Right cardiac atrium (tissue), 5 donors: ENCODE measurements around the gene FBXO31. TPM values are rescaled to one million over a fixed set of nuclear protein-coding genes. Genes with fewer than 3 reads are reported as not detected.

Experiments used
- ATAC-seq, 2 donors: fragments of 200-7000 bp; cut with Tn5 transposase; one replicate each; pipeline versions ENCODE4 v1.8.0 to v1.9.1; 2020; ENCODE audit warnings: moderate library complexity in 2 of 2, mild to moderate bottlenecking in 1 of 2
- DNase-seq, 3 donors: peaks; one replicate each; pipeline ENCODE4 v3.0.0-alpha.2; 2020
- H3K27ac ChIP-seq: one replicate; pipeline ENCODE4 v1.5.1; 2013; ENCODE audit warnings: mild to moderate bottlenecking, low read length, control low read depth, moderate library complexity
- H3K27me3 ChIP-seq: one replicate; pipeline ENCODE4 v1.6.1; 2013; ENCODE audit not compliant: control insufficient read depth, insufficient read depth
- H3K4me1 ChIP-seq: one replicate; pipeline ENCODE4 v1.6.1; 2013; ENCODE audit warnings: low read length; ENCODE audit not compliant: control insufficient read depth, insufficient read depth
- H3K4me3 ChIP-seq: one replicate; pipeline ENCODE4 v1.5.1; 2013; ENCODE audit warnings: low read length, control low read depth
- H3K9me3 ChIP-seq: one replicate; pipeline ENCODE4 v1.6.1; 2013; ENCODE audit warnings: low read length; ENCODE audit not compliant: control insufficient read depth
- whole genome bisulfite sequencing: extraction: QIAGEN DNeasy Blood & Tissue Kit; methylation state at CpG from one replicate; pipeline ENCODE4 v1.1.7; 2013; 5-methylcytosine and 5-hydroxymethylcytosine counted together
- intact Hi-C, 4 donors: fragments of 100-400 bp; cut with DNase I; formaldehyde crosslinking; loops; one replicate each; pipeline versions ENCODE4 v1.11.0 to v1.14.0; 2022 to 2023
- polyA plus RNA-seq: library from polyadenylated mRNA; stranded (reverse); fragments of 200-250 nt; gene quantifications from one replicate; pipeline ENCODE4 v1.2.3, GENCODE V29; 2013
- total RNA-seq, 4 donors: library from RNA; stranded (reverse); fragmentation: NEBNext Ultra II Directional; extraction: Animal tissue kit (Norgen Biotek cat#: 25700); gene quantifications; one replicate each; pipeline ENCODE4 v1.2.1, GENCODE V29; 2021
- donor health status: healthy with polysubstance abuse.
- donor health status: DM: no; HTN: yes; CAD: no.
- donor health status: DM: no; HTN: no; CAD: no.
- donor health status: DM: no; HTN: yes; CAD: no; lungs with severe emphysema.
- donor health status: DM: yes; HTN: yes; CAD: no.

The FBXO31 gene
- total and polyA plus RNA-seq, 5 donors, result 24.3 to 66.1 (median 49.5) TPM

DNA sequence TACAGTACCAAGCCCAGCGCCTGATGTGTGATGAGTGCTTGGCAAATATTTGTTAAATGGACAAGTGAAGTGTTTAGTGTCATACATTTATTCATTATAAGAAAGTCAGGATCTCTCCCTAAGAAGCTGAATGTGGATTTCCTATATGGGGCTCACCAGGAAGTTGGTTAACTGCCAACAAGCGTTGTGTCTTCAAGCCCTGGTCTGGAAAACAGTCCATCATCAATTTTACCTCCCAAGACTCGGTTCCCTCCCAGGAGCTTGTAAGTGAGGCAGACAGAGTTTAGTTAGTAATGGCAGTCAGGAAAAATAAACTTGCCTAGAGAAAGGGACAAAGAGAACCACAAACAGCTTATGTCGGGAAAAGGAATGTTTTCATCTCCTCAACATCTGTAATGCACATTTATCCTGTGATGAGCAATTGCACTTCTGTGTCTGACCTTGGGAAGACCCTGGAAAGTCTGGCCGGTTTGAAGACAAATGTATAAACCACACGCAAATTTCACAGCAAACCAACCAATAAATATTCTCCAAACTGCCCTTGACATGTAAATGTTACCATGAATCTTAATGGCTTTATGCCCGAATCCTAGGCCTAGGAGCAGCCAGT lies 94.7 kb downstream of the FBXO31 start:
- no peaks in the 10 kb centered on the region for H3K27me3 ChIP-seq
- DNase-seq, result no peak
- H3K9me3 ChIP-seq, result no peaks in the 10 kb centered on the region
- WGBS, result 73% methylated on average over 7 of the region's 7 CpGs
- no peak overlapping the region for H3K27ac ChIP-seq
- no peak for ATAC-seq
- H3K4me3 ChIP-seq, result no peak overlapping the region
- intact Hi-C loops, result no loop called here
- H3K4me1 ChIP-seq, result no peaks in the 10 kb centered on the region

- H3K27ac ChIP-seq, result no peak overlapping the region
- intact Hi-C loops, result no loop called here
- ATAC-seq (no peak), DNase-seq (no peak)
- H3K27me3 ChIP-seq, result no peaks in the 10 kb centered on the region
- no peaks in the 10 kb centered on the region for H3K4me1 ChIP-seq
- 66% methylated on average over 8 of the region's 8 CpGs for WGBS
- no peaks in the 10 kb centered on the region for H3K9me3 ChIP-seq
- no peak overlapping the region for H3K4me3 ChIP-seq
These were observed 96.5 kb downstream of the FBXO31 start for GRCh38 chr16:87286839-87287626.

- intact Hi-C loops, result no loop called here
- Histone ChIP-seq H3K27ac (no peak overlapping the region), H3K27me3 (no peaks in the 10 kb centered on the region), H3K4me1 (no peaks in the 10 kb centered on the region), H3K4me3 (no peak overlapping the region), H3K9me3 (no peaks in the 10 kb centered on the region)
- ATAC-seq (no peak), DNase-seq (no peak)
- 77% methylated on average over 2 of the region's 2 CpGs for WGBS
These were observed 99.4 kb downstream of the FBXO31 start for GRCh38 chr16:87284183-87284582.

DNA sequence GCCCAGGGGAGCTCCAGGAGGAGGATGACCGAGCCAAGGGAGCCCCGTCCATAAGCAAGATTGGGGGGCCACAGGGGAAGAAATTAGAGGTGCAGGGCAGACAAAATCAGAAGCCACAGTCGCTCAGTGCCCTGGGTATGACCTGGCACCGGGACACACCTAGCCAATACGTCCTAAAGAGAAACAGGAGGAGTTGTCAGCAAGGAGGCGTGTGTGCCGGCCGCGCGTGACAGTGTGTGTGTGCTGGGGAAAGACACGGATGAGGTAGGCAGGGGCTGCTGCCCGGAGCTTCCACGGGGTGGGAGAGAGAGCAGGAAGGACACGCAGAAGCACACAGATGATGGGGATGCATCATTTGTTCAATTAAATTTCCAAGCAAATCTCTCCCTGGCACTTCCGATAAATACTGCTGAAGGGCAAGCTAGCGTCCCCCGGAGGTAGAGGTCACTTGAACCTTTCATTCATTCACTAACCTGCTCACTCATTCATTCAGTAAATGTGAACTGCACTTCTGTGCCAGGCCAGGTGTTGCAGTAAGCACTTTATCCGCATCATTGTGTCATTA lies 104.4 kb downstream of the FBXO31 start:
- H3K4me3 ChIP-seq, result no peak overlapping the region
- intact Hi-C loops, result loop anchor here (2.0 to 10.0 kb wide), 7 partner anchors 77 to 717 kb away; partner anchors contain the start of gene FOXC2 (in 1 of the 4)
- H3K9me3 ChIP-seq, result no peaks in the 10 kb centered on the region
- H3K27me3 ChIP-seq, result no peaks in the 10 kb centered on the region
- H3K4me1 ChIP-seq, result no peaks in the 10 kb centered on the region
- WGBS, result 67% methylated on average over 18 of the region's 18 CpGs
- ATAC-seq, result no peak
- no peak overlapping the region for H3K27ac ChIP-seq
- DNase-seq, result no peak

DNA sequence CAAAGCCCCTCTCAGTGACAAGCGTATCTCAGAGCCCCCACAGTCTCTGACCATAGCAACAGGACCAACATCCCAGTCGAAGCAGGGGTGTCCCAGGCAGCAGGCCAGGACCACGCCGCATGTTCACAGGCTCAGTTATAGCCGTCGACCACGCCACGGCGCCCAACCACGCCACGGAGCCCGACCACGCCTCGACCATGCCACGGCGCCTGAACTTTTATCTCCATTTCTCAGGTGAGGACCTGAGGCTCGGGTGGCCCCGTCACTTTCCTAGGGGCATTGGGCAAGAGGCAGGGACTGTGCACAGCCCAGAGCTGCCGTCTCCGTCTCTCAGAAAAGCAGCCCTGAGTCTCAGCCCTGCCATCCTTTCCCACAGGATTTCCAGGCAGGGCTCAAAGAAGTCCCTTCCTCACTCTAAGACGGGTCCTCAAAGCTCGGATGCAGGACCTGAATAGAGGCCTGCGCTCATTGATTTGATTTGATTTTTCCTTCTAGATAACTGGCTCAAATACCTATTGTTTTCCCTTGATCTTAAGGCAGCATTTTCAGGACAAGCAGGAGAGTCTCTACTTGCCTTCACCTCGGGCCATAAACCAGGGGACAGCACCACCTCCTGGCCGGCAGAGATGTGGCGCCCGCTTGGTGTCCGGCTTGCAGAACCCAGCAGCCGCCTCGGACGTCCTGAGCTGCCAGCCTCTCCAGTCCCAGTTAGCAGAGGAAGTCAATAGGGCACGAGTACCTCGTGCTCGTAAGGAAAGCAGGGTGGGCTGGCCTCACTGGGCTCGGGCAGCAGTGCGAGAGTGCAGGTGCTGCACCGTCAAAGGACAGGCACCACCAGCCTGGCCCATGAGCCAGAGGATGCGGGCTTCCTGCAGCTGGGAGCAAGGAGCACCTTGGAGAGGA lies 105.1 kb downstream of the FBXO31 start:
- Histone ChIP-seq H3K27me3 (no peaks in the 10 kb centered on the region), H3K27ac (no peak overlapping the region), H3K9me3 (no peaks in the 10 kb centered on the region), H3K4me3 (no peak overlapping the region), H3K4me1 (no peaks in the 10 kb centered on the region)
- ATAC-seq (peak; percentile 92 to 95), DNase-seq (peak; percentile 73 to 91 (median 90))
- intact Hi-C loops, result loop anchor here (2.0 to 10.0 kb wide), 7 partner anchors 76 to 716 kb away; partner anchors contain the start of gene FOXC2 (in 1 of the 4)
- WGBS, result 51% methylated on average over 38 of the region's 38 CpGs

Other genes with a start within 250 kb of the FBXO31 start
- gene C16orf95, start 66.4 kb downstream of the FBXO31 start, total RNA-seq, result 1 to 10 TPM; 3.4 to 5.4 (median 4.2) TPM
- gene C16orf95, start 66.4 kb downstream of the FBXO31 start, polyA plus RNA-seq, result 4.7 TPM
- 100 to 1,000 TPM in 3 of 4 donors, 10 to 100 TPM in 1; 87.7 to 114 (median 108) TPM for gene MAP1LC3B, start 8.6 kb upstream of the FBXO31 start, total RNA-seq
- 115 TPM for gene MAP1LC3B, start 8.6 kb upstream of the FBXO31 start, polyA plus RNA-seq
- gene ZCCHC14, start 109.2 kb upstream of the FBXO31 start, total RNA-seq, result 10 to 100 TPM; 21.9 to 29.4 (median 23.0) TPM
- gene ZCCHC14, start 109.2 kb upstream of the FBXO31 start, polyA plus RNA-seq, result 11.1 TPM
- gene JPH3, start 218.7 kb upstream of the FBXO31 start, total RNA-seq, result under 1 TPM; 0.09 to 0.32 (median 0.21) TPM
- 0.11 TPM for gene JPH3, start 218.7 kb upstream of the FBXO31 start, polyA plus RNA-seq